Esophagus muscularis mucosa (tissue), 4 donors: ENCODE results near the gene MTCL1. TPM values are rescaled to one million over a fixed set of nuclear protein-coding genes. Genes with fewer than 3 reads are reported as not detected.

Experiments used
- DNase-seq: peaks from one replicate; pipeline ENCODE4 v3.0.0-alpha.2; 2017; ENCODE audit errors: extremely low spot score
- H3K27ac ChIP-seq, 4 donors: fragments of 200-600 bp; sonication (generic); replicated peaks in 1 of 4; 1 replicate in 3 of 4; 2 replicates in 1 of 4; pipeline ENCODE4 v1.5.1; 2016 to 2019; ENCODE audit warnings: mild to moderate bottlenecking in 1 of 4
- H3K27me3 ChIP-seq, 4 donors: fragments of 200-600 bp; sonication (generic); one replicate each; pipeline versions ENCODE4 v1.5.1 to v1.6.0; 2016 to 2019
- H3K36me3 ChIP-seq, 4 donors: fragments of 200-600 bp; sonication (generic); one replicate each; pipeline ENCODE4 v1.5.1; 2016 to 2019
- H3K4me1 ChIP-seq, 4 donors: fragments of 200-600 bp; sonication (generic); one replicate each; pipeline ENCODE4 v1.5.1; 2016 to 2019
- H3K4me3 ChIP-seq, 4 donors: fragments of 200-600 bp; sonication (generic); 1 replicate in 2 of 4; 2 replicates in 2 of 4; pipeline ENCODE4 v1.5.1; 2016 to 2019; ENCODE audit warnings: mild to moderate bottlenecking in 4 of 4, moderate library complexity in 1 of 4
- H3K9me3 ChIP-seq, 4 donors: fragments of 200-600 bp; sonication (generic); 1 replicate in 3 of 4; 2 replicates in 1 of 4; pipeline ENCODE4 v1.5.1; 2016 to 2019
- CTCF ChIP-seq, 3 experiments: fragments of 200-600 bp in 2 of 3; fragments of 450-650 bp in 1 of 3; sonication (generic) in 2 of 3; IDR thresholded peaks; one replicate each; pipeline ENCODE4 v1.5.1; 2017 to 2019; ENCODE audit warnings: antibody characterized with exemption in 3 of 3, mild to moderate bottlenecking in 2 of 3, moderate library complexity in 1 of 3
- EP300 ChIP-seq: sonication (generic); formaldehyde crosslinking; IDR thresholded peaks from one replicate; pipeline ENCODE4 v1.6.1; 2017; ENCODE audit warnings: antibody characterized with exemption
- POLR2A ChIP-seq: fragments of 450-650 bp; IDR thresholded peaks from one replicate; pipeline ENCODE4 v1.6.1; 2017; ENCODE audit warnings: antibody characterized with exemption, moderate library complexity, mild to moderate bottlenecking, low read depth
- POLR2AphosphoS5 ChIP-seq, 2 donors: sonication (generic); formaldehyde crosslinking; IDR thresholded peaks; one replicate each; pipeline ENCODE4 v1.6.1; 2017; ENCODE audit warnings: antibody characterized with exemption in 2 of 2
- WGBS: methylation state at CpG from one replicate; pipeline ENCODE4 v1.1.5; 2018; 5-methylcytosine and 5-hydroxymethylcytosine counted together
- intact Hi-C: fragments of 100-400 bp; cut with DNase I; formaldehyde crosslinking; loops from one replicate; pipeline ENCODE4 v1.15.1; 2023
- total RNA-seq, 4 donors: library from RNA; depleted of rRNA; stranded (reverse); fragments of >200 nt; gene quantifications; one replicate each; pipeline versions ENCODE4 v1.1.0 to v1.2.1, GENCODE V29; 2016

MTCL1 gene
- total RNA-seq, 4 donors from 2014 or later: 32.3 to 48.0 (median 38.6) TPM

GRCh38 chr18:8705961-8706790 is 820 bp downstream of the MTCL1 start:
- H3K4me3 ChIP-seq: peak overlapping the region; percentile 67 to 89 (median 76)
- H3K4me1 ChIP-seq: peaks cover 22 to 66% (median 54%) of the 10 kb centered on the region in 4 donors
- intact Hi-C loops: loop anchor here (5.0 kb wide), 2 partner anchors 91 to 241 kb away; no protein-coding TSS in a partner anchor
- TF ChIP-seq POLR2AphosphoS5 (IDR thresholded peaks at IDR 0.05) (no peak), EP300 (no peak), CTCF (IDR thresholded peaks at IDR 0.05) (no peak), POLR2A (no peak)
- peak; percentile 62 for DNase-seq
- no peaks in the 10 kb centered on the region for H3K27me3 ChIP-seq
- H3K36me3 ChIP-seq: no peaks in the 10 kb centered on the region
- no peaks in the 10 kb centered on the region for H3K9me3 ChIP-seq
- no CpG with 5 or more reads among the region's 116 CpGs for WGBS
- peak overlapping the region; percentile 93 to 96 (median 94) for H3K27ac ChIP-seq

- H3K36me3 ChIP-seq: no peaks in the 10 kb centered on the region
- peak overlapping the region; percentile 93 to 96 (median 94) for H3K27ac ChIP-seq
- TF ChIP-seq POLR2AphosphoS5 (IDR thresholded peaks at IDR 0.05) (peak in 1 of 2 donors; percentile 32), EP300 (no peak), CTCF (IDR thresholded peaks at IDR 0.05) (peak; percentile 17 to 39 (median 35))
- intact Hi-C loops: loop anchor here (5.0 kb wide), 2 partner anchors 90 to 240 kb away; no protein-coding TSS in a partner anchor
- DNase-seq: peak; percentile 92
- 8% methylated on average over 27 of the region's 48 CpGs for WGBS
- H3K27me3 ChIP-seq: no peaks in the 10 kb centered on the region
- H3K9me3 ChIP-seq: no peaks in the 10 kb centered on the region
- peak overlapping the region; percentile 67 to 89 (median 76) for H3K4me3 ChIP-seq
- H3K4me1 ChIP-seq: peaks cover 23 to 64% (median 49%) of the 10 kb centered on the region in 4 donors
Observed at GRCh38 chr18:8706791-8707555, 1.6 kb downstream of the MTCL1 start.

GRCh38 chr18:8707556-8708300 is 2.4 kb downstream of the MTCL1 start:
- H3K4me3 ChIP-seq: peak overlapping the region; percentile 67 to 89 (median 76)
- no peak for TF ChIP-seq EP300
- no peaks in the 10 kb centered on the region for H3K36me3 ChIP-seq
- H3K9me3 ChIP-seq: no peaks in the 10 kb centered on the region
- WGBS: 38% methylated on average over 4 of the region's 4 CpGs
- no peaks in the 10 kb centered on the region for H3K27me3 ChIP-seq
- DNase-seq: no peak
- H3K27ac ChIP-seq: peak overlapping the region; percentile 93 to 96 (median 94)
- intact Hi-C loops: loop anchor here (2.0 to 5.0 kb wide), 3 partner anchors 43 to 240 kb away; no protein-coding TSS in a partner anchor
- H3K4me1 ChIP-seq: peaks cover 26 to 70% (median 52%) of the 10 kb centered on the region in 4 donors

GRCh38 chr18:8708670-8709069 is 3.3 kb downstream of the MTCL1 start:
- Histone ChIP-seq H3K27ac (peak overlapping the region; percentile 93 to 96 (median 94)), H3K36me3 (no peaks in the 10 kb centered on the region), H3K27me3 (no peaks in the 10 kb centered on the region), H3K4me1 (peaks cover 23 to 72% (median 50%) of the 10 kb centered on the region in 4 donors), H3K9me3 (no peaks in the 10 kb centered on the region), H3K4me3 (peak overlapping the region in 3 of 4 donors; percentile 18 to 78 (median 23))
- no peak for TF ChIP-seq POLR2AphosphoS5 (IDR thresholded peaks at IDR 0.05)
- no peak for TF ChIP-seq EP300
- TF ChIP-seq POLR2A: no peak
- intact Hi-C loops: loop anchor here (2.0 to 5.0 kb wide), 3 partner anchors 42 to 239 kb away; no protein-coding TSS in a partner anchor
- WGBS: 79% methylated on average over 9 of the region's 9 CpGs
- no peak for DNase-seq
